Smooth muscle cell (in vitro differentiated cells): ENCODE results near the gene UCN2. TPM values are rescaled to one million over a fixed set of nuclear protein-coding genes. Genes with fewer than 3 reads are reported as not detected.

Source experiments
- DNase-seq: peaks from one replicate; lab custom pipeline; 2025; ENCODE audit not compliant: unreplicated experiment; lab: John Stamatoyannopoulos, UW
- H2AFZ ChIP-seq: fragments of 200-600 bp; sonication (generic); 2 replicates; pipeline ENCODE4 v1.6.0; 2016; ENCODE audit warnings: antibody characterized with exemption, low read depth, mild to moderate bottlenecking
- H3F3A ChIP-seq: fragments of 200-600 bp; sonication (generic); 2 replicates; pipeline ENCODE4 v1.6.0; 2017; ENCODE audit warnings: antibody characterized with exemption, low read depth
- H3K27ac ChIP-seq: fragments of 200-600 bp; sonication (generic); 2 replicates; pipeline ENCODE4 v1.5.1; 2016; ENCODE audit warnings: low read depth, mild to moderate bottlenecking
- H3K27me3 ChIP-seq: fragments of 200-600 bp; sonication (generic); 2 replicates; pipeline ENCODE4 v1.6.1; 2016; ENCODE audit warnings: low read depth, mild to moderate bottlenecking
- H3K36me3 ChIP-seq: fragments of 200-600 bp; sonication (generic); 2 replicates; pipeline ENCODE4 v1.5.1; 2016; ENCODE audit warnings: low read depth
- H3K4me1 ChIP-seq: fragments of 200-600 bp; sonication (generic); 2 replicates; pipeline ENCODE4 v1.5.1; 2016; ENCODE audit warnings: low read depth
- H3K4me2 ChIP-seq: fragments of 200-600 bp; sonication (generic); 2 replicates; pipeline ENCODE4 v1.6.0; 2016; ENCODE audit warnings: mild to moderate bottlenecking
- H3K4me3 ChIP-seq: fragments of 200-600 bp; sonication (generic); 2 replicates; pipeline ENCODE4 v1.5.1; 2016; ENCODE audit warnings: mild to moderate bottlenecking
- H3K79me2 ChIP-seq: fragments of 200-600 bp; sonication (generic); 2 replicates; pipeline ENCODE4 v1.6.0; 2016; ENCODE audit warnings: low read depth, mild to moderate bottlenecking
- H3K9ac ChIP-seq: fragments of 200-600 bp; sonication (generic); 2 replicates; pipeline ENCODE4 v1.6.0; 2016; ENCODE audit warnings: low read depth
- H3K9me3 ChIP-seq: fragments of 200-600 bp; sonication (generic); replicated peaks from 2 replicates; pipeline ENCODE4 v1.5.1; 2016; ENCODE audit warnings: low read depth
- H4K20me1 ChIP-seq: fragments of 200-600 bp; sonication (generic); 2 replicates; pipeline ENCODE4 v1.6.0; 2016; ENCODE audit warnings: low read depth
- WGBS: methylation state at CpG from one replicate; pipeline ENCODE4 v1.1.7; 2016; ENCODE audit warnings: low lambda C conversion rate; 5-methylcytosine and 5-hydroxymethylcytosine counted together
- polyA plus RNA-seq: library from polyadenylated mRNA; unstranded; fragments of >200 nt; fragmentation: Nextera tagmentation; extraction: Ambion mirVana; gene quantifications from 2 replicates; pipeline ENCODE4 v1.2.1, GENCODE V29; 2016
- total RNA-seq: library from RNA; depleted of rRNA; stranded (reverse); fragments of >200 nt; gene quantifications from 2 replicates; pipeline ENCODE4 v1.2.3, GENCODE V29; 2014
- TF ChIP-seq, protein P1 (sequence below): fragments of 200-600 bp; sonication (generic); IDR thresholded peaks from 2 replicates; pipeline ENCODE4 v1.5.1; 2017; ENCODE audit warnings: borderline replicate concordance, mild to moderate bottlenecking, antibody characterized with exemption; ENCODE audit not compliant: insufficient read depth, poor library complexity, severe bottlenecking

The UCN2 gene
- total and polyA plus RNA-seq, 2 experiments from 2014 or later, result 4.3 to 7.0 TPM

DNA sequence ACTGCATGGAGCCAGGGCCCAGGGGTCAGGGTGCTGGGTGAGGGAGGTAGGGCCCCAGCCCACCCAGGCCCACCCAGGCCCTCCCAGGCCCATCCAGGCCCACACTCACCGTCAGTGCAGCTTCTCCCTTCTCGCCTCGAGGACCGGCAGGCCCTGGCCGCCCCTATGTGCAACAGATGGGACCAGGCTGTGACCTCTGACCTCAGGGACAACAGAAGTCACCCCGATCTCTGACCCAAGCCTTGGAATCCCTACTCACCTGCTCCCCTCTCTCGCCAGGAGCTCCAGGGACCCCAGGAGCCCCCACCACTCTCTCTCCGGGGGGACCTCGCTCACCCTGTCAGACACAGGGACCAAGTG is 2.8 kb upstream of the UCN2 start:
- H2AFZ ChIP-seq, result no peak overlapping the region
- H3K4me3 ChIP-seq, result no peak overlapping the region
- no peak overlapping the region for H3K4me2 ChIP-seq
- no peaks in the 10 kb centered on the region for H4K20me1 ChIP-seq
- no peaks in the 10 kb centered on the region for H3K79me2 ChIP-seq
- no peak for DNase-seq
- TF ChIP-seq, protein P1, sequence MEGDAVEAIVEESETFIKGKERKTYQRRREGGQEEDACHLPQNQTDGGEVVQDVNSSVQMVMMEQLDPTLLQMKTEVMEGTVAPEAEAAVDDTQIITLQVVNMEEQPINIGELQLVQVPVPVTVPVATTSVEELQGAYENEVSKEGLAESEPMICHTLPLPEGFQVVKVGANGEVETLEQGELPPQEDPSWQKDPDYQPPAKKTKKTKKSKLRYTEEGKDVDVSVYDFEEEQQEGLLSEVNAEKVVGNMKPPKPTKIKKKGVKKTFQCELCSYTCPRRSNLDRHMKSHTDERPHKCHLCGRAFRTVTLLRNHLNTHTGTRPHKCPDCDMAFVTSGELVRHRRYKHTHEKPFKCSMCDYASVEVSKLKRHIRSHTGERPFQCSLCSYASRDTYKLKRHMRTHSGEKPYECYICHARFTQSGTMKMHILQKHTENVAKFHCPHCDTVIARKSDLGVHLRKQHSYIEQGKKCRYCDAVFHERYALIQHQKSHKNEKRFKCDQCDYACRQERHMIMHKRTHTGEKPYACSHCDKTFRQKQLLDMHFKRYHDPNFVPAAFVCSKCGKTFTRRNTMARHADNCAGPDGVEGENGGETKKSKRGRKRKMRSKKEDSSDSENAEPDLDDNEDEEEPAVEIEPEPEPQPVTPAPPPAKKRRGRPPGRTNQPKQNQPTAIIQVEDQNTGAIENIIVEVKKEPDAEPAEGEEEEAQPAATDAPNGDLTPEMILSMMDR, result no peak
- 87% methylated on average over 6 of the region's 9 CpGs for WGBS
- H3K4me1 ChIP-seq, result peaks cover 15% of the 10 kb centered on the region
- no peaks in the 10 kb centered on the region for H3K36me3 ChIP-seq
- no peaks in the 10 kb centered on the region for H3K9me3 ChIP-seq
- H3K9ac ChIP-seq, result no peak overlapping the region
- H3K27ac ChIP-seq, result peak overlapping the region; percentile 42
- no peaks in the 10 kb centered on the region for H3K27me3 ChIP-seq
- peaks cover 11% of the 10 kb centered on the region for H3F3A ChIP-seq

DNA sequence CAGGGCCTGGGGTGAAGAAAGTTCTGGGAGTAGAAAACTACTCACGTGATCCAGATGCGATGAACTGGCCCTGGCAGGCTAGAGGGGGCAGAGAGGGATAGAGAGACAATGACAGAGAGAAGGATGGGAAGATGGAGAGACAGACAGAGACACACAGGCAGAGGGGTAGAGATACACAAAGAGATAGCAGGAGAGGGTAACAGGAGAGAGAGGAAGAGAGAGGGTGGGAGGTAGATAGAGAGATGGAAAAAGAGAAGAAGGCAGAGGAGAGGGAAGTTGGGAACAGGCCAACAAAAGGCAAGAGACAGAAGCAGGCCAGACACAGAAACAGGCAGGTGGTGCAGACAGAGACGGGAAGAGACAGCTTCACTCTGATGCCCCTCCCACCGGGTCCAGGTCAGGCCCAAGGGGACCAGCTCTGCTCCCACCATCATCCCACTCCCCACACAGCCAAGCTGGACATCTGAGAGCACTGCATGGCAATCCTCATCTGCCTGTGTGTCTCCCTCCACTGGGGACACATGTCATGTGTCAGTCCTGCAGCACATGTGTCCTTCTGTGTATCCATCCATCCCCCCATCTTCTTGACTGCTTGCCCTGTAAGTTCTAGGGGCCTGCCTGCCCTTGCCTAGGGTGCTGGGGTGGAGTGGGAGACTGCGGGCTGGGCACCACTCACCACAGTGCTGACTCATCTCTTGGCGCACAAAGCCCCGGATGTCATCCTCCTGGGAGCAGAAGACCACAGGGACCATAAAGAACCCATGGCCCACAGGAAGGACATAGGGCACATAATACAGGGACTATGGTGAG is 2.2 kb upstream of the UCN2 start:
- no peak overlapping the region for H2AFZ ChIP-seq
- TF ChIP-seq, protein P1, result no peak

DNA sequence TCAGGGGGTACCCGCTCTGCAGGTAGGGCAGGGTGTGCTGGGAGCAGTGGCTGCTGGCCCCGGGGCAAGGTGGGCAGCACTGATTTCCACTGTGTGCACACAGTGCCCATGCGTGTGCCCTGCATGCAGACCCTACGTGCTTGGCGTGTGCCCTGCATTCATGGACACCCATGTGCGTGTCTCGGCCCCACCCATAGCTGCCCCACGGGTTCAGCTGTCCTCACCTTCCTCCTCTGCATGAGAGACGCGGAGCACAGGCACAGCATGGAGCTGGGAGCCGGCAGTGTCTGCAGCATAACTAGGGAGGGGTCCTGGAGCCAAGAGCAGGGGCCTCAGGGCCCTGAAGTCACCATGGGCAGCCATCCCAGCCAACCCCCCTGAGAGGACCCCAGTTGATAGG is 1.6 kb upstream of the UCN2 start:
- DNase-seq, result no peak
- TF ChIP-seq, protein P1, result no peak
- Histone ChIP-seq H3K36me3 (no peaks in the 10 kb centered on the region), H2AFZ (no peak overlapping the region), H3K27ac (peak overlapping the region; percentile 42), H3K4me2 (no peak overlapping the region), H3K9me3 (no peaks in the 10 kb centered on the region), H4K20me1 (no peaks in the 10 kb centered on the region), H3K27me3 (no peaks in the 10 kb centered on the region), H3K9ac (no peak overlapping the region), H3K4me1 (peaks cover 27% of the 10 kb centered on the region), H3F3A (peaks cover 16% of the 10 kb centered on the region), H3K4me3 (no peak overlapping the region), H3K79me2 (no peaks in the 10 kb centered on the region)
- WGBS, result over 99% methylated on average over 11 of the region's 11 CpGs

More for the DNA sequence above, 2.2 kb upstream of the UCN2 start:
- Histone ChIP-seq H3K9ac (no peak overlapping the region), H3K27ac (peak overlapping the region; percentile 42), H3K4me2 (no peak overlapping the region), H3K36me3 (no peaks in the 10 kb centered on the region), H3F3A (peaks cover 11% of the 10 kb centered on the region), H3K9me3 (no peaks in the 10 kb centered on the region), H4K20me1 (no peaks in the 10 kb centered on the region), H3K4me1 (peaks cover 21% of the 10 kb centered on the region), H3K4me3 (no peak overlapping the region), H3K27me3 (no peaks in the 10 kb centered on the region), H3K79me2 (no peaks in the 10 kb centered on the region)
- DNase-seq, result no peak
- WGBS, result 66% methylated on average over 7 of the region's 7 CpGs

DNA sequence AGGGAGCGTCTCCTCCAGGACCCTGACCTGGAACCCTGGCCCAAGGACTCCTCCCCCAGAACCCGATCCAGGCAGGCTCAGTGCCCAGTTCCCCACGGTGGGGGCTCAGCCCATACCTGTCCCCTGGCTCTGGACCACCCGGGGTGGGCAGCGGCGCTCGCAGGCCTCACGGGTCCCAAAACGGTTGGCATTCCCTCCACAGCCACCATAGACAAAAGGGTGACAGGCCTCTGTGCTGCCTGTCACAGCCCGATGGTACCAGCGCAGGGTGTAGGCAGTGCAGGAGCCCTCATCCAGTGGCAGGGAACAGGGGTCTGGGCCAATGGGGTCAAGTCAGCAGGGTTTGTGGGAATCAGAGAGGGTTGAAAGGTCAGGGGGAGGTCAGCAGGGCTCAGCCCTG is 1.1 kb upstream of the UCN2 start:
- peak overlapping the region; percentile 48 for H3K4me2 ChIP-seq
- H3F3A ChIP-seq, result peaks cover 21% of the 10 kb centered on the region
- no peak overlapping the region for H3K4me3 ChIP-seq
- H3K27ac ChIP-seq, result peak overlapping the region; percentile 93
- H3K9ac ChIP-seq, result peak overlapping the region; percentile 77
- no peaks in the 10 kb centered on the region for H3K36me3 ChIP-seq
- WGBS, result 95% methylated on average over 11 of the region's 11 CpGs
- no peaks in the 10 kb centered on the region for H3K9me3 ChIP-seq
- H3K4me1 ChIP-seq, result peaks cover 28% of the 10 kb centered on the region
- H4K20me1 ChIP-seq, result no peaks in the 10 kb centered on the region
- H2AFZ ChIP-seq, result no peak overlapping the region
- TF ChIP-seq, protein P1, result no peak
- H3K79me2 ChIP-seq, result no peaks in the 10 kb centered on the region
- no peaks in the 10 kb centered on the region for H3K27me3 ChIP-seq
- DNase-seq, result no peak
